ENCODE results near the gene PLEK2. TPM values are rescaled to one million over a fixed set of nuclear protein-coding genes. Genes with fewer than 3 reads are reported as not detected.
A peak's percentile ranks its signal among the peaks of the same experiment; 100 is the strongest.

Gene PLEK2
- total and polyA plus RNA-seq, 2 of the 13 experiments (the other 11 are each of a cell fraction or from before 2014, with no cell fraction given): 0.26 to 1.5 TPM

DNA sequence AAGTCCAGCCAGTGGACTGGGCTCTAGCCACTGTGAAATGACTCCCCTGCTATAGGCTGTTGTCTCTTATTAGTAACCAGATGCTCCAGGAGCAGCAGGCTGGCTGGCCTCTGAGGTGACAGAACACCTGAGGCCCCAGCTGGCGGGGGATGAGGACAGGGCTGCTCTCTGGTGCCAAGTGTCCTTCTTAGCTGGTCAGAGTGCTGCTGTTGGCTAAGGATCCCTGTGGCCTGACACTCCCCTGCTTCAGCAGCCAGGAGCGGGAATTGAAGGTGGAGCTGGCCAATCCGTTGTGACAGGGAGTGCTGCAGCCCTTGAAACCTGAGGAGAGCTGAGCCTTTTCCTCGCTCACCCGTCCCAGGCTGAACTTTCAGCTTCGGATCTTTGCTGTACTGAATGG lies 45.8 kb upstream of the PLEK2 start:
- H3K9me3 ChIP-seq (ENCODE audit: low read length): no peaks in the 10 kb centered on the region
- no peaks in the 10 kb centered on the region for H3K36me3 ChIP-seq (replicated peaks in 1 of 2; ENCODE audit: control insufficient read depth in 1 of 2, insufficient read depth in 2 of 2, low read length in 2 of 2)
- peak; percentile 72 for ATAC-seq
- ChIA-PET CTCF (ENCODE audit: low intra/inter-chr PET ratio, low total read pairs) (no interaction called here), POLR2A (no interaction called here)
- H3K27me3 ChIP-seq (ENCODE audit: control insufficient read depth in 1 of 2, insufficient read depth in 2 of 2, low read length in 2 of 2): peaks cover 0 to 1% of the 10 kb centered on the region in 2 experiments; a peak in 1 of 5 replicates
- intact Hi-C loops (cut with micrococcal nuclease; ENCODE audit: unreplicated experiment) (no loop called here), in situ Hi-C loops (cut with HindIII; ENCODE audit: extremely low pct_ligation_motif_present, low pct_unique_long_range_greater_than_20kb) (no loop called here)
- no peaks in the 10 kb centered on the region for H3K4me1 ChIP-seq (ENCODE audit: insufficient read depth, low read length)
- no peak for FAIRE-seq
- H3K4me3 ChIP-seq (replicated peaks in 1 of 3; ENCODE audit: insufficient read depth in 1 of 3, low read depth in 2 of 3, low read length in 3 of 3): no peak overlapping the region
- no peak overlapping the region for H3K27ac ChIP-seq (ENCODE audit: extremely low read length, insufficient read depth, low read length)
- H2AFZ ChIP-seq (ENCODE audit: low read length): no peak overlapping the region
- DNase-seq (ENCODE audit: low spot score): no peak
- H3K4me2 ChIP-seq (ENCODE audit: low read depth, low read length): 0 out of 2 replicates have a peak overlapping the region, but pooled peaks have one; percentile 19
- no peak overlapping the region for H3K9ac ChIP-seq (ENCODE audit: insufficient read depth, low read depth, low read length)
- BruUV-seq (replicated peaks): no TSS peak
- H3K79me2 ChIP-seq (ENCODE audit: insufficient read depth, low read length): no peaks in the 10 kb centered on the region
- no peaks in the 10 kb centered on the region for H4K20me1 ChIP-seq (ENCODE audit: insufficient read depth, low read length)
- 9% methylated on average over 4 of the region's 6 CpGs for WGBS (ENCODE audit: low lambda C conversion rate)
- TF ChIP-seq KLF9 (CRISPR knock-in tag; IDR thresholded peaks at IDR 0.05; ENCODE audit: low read depth) (no peak), NR2C2 (CRISPR knock-in tag; IDR thresholded peaks at IDR 0.05; ENCODE audit: borderline replicate concordance) (no peak), TAF1 (CRISPR knock-in tag; IDR thresholded peaks at IDR 0.05) (no peak), STAG1 (CRISPR knock-in tag; IDR thresholded peaks at IDR 0.05) (no peak), MYPOP (CRISPR knock-in tag; IDR thresholded peaks at IDR 0.05) (no peak), ZNF746 (CRISPR knock-in tag; IDR thresholded peaks at IDR 0.05) (no peak), ZNF441 (CRISPR knock-in tag; IDR thresholded peaks at IDR 0.05; ENCODE audit: borderline replicate concordance) (no peak), SALL1 (CRISPR knock-in tag; IDR thresholded peaks at IDR 0.05) (no peak), MAFK (conservative IDR thresholded peaks at IDR 0.05 in 1 of 2, IDR thresholded peaks at IDR 0.05 in 1 of 2; ENCODE audit: low read length in 2 of 2) (no peak), ZSCAN30 (CRISPR knock-in tag; IDR thresholded peaks at IDR 0.05) (no peak), CBX5 (CRISPR knock-in tag; IDR thresholded peaks at IDR 0.05; ENCODE audit: borderline replicate concordance) (no peak), LCORL (IDR thresholded peaks at IDR 0.05) (no peak), LCORL (CRISPR knock-in tag; IDR thresholded peaks at IDR 0.05) (no peak), ZNF775 (CRISPR knock-in tag; IDR thresholded peaks at IDR 0.05; ENCODE audit: borderline replicate concordance) (no peak), ZNF720 (CRISPR knock-in tag; IDR thresholded peaks at IDR 0.05) (no peak), ZNF891 (CRISPR knock-in tag; IDR thresholded peaks at IDR 0.05) (no peak), USF2 (IDR thresholded peaks at IDR 0.05; ENCODE audit: low read depth, low read length) (no peak), USF2 (CRISPR knock-in tag; IDR thresholded peaks at IDR 0.05; ENCODE audit: borderline replicate concordance) (no peak)
- TF ChIP-seq, protein P1, sequence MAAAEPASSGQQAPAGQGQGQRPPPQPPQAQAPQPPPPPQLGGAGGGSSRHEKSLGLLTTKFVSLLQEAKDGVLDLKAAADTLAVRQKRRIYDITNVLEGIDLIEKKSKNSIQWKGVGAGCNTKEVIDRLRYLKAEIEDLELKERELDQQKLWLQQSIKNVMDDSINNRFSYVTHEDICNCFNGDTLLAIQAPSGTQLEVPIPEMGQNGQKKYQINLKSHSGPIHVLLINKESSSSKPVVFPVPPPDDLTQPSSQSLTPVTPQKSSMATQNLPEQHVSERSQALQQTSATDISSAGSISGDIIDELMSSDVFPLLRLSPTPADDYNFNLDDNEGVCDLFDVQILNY (CRISPR knock-in tag; conservative IDR thresholded peaks at IDR 0.05): no peak
- TF ChIP-seq, protein P2, sequence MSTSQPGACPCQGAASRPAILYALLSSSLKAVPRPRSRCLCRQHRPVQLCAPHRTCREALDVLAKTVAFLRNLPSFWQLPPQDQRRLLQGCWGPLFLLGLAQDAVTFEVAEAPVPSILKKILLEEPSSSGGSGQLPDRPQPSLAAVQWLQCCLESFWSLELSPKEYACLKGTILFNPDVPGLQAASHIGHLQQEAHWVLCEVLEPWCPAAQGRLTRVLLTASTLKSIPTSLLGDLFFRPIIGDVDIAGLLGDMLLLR (CRISPR knock-in tag; IDR thresholded peaks at IDR 0.05): no peak
- TF ChIP-seq, protein P3, sequence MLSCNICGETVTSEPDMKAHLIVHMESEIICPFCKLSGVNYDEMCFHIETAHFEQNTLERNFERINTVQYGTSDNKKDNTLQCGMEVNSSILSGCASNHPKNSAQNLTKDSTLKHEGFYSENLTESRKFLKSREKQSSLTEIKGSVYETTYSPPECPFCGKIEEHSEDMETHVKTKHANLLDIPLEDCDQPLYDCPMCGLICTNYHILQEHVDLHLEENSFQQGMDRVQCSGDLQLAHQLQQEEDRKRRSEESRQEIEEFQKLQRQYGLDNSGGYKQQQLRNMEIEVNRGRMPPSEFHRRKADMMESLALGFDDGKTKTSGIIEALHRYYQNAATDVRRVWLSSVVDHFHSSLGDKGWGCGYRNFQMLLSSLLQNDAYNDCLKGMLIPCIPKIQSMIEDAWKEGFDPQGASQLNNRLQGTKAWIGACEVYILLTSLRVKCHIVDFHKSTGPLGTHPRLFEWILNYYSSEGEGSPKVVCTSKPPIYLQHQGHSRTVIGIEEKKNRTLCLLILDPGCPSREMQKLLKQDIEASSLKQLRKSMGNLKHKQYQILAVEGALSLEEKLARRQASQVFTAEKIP (CRISPR knock-in tag; IDR thresholded peaks at IDR 0.05; ENCODE audit: borderline replicate concordance): no peak
